GM12801 (cell line): ENCODE results near the gene FAM199X.

Source experiments
- TF ChIP-seq, protein P1 (sequence below): IDR thresholded peaks from one replicate; pipeline ENCODE4 v1.5.1; 2011; ENCODE audit warnings: control low read depth; ENCODE audit not compliant: insufficient read length; ENCODE audit errors: extremely low read depth

FAM199X gene

DNA sequence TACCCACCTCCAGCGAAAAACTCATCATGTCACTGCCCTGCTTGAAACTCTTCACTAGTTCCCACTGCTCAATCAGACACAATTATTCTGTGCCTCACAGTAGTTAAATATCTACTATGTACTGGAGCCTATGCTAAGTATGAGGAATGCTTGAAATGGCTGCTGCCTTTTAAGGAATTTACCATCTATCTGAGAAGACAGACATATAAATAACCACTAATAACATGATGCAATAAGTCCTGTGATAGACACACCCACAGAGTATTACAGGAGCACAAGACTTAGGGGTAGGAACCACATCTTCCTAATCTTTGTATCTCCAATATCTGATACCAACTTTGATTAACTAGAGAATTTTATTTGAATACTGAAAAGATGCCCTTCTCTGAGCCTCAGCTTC, 30.6 kb upstream of the FAM199X start:
- TF ChIP-seq, protein P1, sequence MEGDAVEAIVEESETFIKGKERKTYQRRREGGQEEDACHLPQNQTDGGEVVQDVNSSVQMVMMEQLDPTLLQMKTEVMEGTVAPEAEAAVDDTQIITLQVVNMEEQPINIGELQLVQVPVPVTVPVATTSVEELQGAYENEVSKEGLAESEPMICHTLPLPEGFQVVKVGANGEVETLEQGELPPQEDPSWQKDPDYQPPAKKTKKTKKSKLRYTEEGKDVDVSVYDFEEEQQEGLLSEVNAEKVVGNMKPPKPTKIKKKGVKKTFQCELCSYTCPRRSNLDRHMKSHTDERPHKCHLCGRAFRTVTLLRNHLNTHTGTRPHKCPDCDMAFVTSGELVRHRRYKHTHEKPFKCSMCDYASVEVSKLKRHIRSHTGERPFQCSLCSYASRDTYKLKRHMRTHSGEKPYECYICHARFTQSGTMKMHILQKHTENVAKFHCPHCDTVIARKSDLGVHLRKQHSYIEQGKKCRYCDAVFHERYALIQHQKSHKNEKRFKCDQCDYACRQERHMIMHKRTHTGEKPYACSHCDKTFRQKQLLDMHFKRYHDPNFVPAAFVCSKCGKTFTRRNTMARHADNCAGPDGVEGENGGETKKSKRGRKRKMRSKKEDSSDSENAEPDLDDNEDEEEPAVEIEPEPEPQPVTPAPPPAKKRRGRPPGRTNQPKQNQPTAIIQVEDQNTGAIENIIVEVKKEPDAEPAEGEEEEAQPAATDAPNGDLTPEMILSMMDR: no peak

DNA sequence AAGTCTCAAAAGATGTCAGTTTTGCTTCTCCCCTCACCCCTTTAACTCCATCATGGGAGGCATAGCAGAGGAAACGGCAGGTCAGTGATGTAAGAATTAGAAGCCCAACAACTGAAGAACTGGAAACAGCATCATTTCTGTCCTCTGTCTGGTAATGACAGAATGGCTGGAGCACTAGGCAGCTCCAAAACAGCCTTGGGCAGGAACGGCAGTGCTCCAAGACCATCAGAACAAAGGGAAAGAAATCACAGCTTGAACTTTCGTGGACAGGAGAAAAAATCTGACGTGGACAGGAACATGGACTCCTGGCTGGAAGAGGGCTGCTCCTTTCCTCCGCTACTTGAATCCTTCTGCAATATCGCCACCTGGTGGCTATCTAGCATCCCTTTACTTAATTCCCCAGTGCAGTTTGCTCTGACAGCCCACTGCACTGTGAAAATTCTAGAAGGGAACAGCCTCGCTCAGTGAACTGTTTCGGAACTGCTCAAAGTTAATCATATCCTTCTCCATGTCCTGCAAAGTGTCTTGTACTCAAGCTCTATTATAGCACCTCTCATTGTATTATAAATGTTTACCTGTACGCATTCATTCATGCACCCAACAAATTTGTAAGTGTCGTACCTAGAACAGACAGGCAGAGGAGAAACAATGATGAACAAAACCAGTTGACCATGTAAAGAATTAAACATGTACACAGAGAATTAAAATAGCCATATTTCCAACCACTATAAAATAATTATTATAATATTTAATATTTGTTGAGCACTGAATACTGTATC, 29.8 kb upstream of the FAM199X start:
- TF ChIP-seq, protein P1: no peak

DNA sequence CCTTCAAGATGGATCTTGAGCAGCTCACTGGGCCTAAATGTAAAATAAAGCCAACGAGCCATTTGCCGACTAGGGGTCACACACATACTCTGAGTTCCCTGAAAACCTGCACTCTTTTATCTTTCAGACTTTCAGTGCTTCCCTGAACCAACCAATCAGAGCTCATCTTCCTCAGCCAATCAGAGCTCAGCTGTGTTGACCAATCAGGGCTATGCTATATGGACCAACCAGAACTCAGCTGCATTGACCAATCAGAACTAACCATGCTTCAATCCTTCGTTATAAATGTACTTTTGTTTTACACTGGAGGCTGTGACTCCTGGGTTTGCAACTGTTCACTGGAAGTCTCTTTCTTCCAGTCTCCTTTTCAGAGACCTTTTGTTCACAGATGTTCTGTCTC, 28.8 kb upstream of the FAM199X start:
- TF ChIP-seq, protein P1: no peak

DNA sequence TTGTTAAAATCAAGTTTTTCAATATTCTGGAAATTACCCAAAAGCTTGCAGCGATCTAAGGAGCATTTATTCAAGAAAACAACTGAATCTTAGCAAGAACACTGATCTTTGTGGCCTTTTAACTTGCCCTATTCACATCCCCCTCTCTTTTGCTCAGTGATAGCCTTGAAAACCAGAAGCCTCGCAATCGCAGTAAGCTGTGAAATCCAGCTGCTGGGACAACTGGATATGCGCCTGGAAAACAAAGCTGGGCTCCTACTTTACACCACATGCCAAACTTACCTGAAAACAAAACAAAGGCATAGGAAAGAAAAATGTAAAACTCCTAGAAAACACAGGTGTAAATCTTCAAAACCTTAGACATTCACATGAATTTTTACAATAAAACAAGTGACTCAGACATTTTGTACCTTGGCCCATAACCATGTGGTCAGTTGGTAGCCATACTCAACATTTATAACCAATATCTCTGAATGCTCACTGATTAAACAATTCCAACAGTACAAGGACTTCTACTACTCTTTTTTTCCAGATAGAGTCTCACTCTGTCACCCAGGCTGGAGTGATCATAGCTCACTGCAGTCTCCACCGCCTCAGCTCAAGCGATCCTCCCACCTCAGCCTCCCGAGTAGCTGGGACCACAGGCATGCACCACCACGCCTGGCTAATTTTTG, 25.0 kb upstream of the FAM199X start:
- TF ChIP-seq, protein P1: no peak

DNA sequence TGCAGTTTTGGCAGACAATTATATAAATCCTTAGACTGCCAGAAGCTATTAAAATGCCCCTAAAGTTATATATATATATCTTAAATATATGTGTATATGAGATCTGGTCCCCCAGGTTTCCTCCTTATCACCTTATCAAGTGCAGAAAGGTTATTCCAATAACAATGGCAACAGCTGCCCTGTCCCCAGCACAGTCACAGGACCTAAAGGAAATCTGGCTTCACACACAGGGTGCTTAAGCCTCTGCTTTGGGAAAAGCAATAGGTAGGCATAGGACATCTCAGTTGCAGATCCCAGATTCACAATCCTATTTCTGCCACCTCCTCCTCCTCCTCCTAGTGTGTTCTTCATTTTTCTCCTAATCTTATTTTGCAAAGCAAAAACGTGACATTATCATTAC, 15.2 kb upstream of the FAM199X start:
- TF ChIP-seq, protein P1: no peak

DNA sequence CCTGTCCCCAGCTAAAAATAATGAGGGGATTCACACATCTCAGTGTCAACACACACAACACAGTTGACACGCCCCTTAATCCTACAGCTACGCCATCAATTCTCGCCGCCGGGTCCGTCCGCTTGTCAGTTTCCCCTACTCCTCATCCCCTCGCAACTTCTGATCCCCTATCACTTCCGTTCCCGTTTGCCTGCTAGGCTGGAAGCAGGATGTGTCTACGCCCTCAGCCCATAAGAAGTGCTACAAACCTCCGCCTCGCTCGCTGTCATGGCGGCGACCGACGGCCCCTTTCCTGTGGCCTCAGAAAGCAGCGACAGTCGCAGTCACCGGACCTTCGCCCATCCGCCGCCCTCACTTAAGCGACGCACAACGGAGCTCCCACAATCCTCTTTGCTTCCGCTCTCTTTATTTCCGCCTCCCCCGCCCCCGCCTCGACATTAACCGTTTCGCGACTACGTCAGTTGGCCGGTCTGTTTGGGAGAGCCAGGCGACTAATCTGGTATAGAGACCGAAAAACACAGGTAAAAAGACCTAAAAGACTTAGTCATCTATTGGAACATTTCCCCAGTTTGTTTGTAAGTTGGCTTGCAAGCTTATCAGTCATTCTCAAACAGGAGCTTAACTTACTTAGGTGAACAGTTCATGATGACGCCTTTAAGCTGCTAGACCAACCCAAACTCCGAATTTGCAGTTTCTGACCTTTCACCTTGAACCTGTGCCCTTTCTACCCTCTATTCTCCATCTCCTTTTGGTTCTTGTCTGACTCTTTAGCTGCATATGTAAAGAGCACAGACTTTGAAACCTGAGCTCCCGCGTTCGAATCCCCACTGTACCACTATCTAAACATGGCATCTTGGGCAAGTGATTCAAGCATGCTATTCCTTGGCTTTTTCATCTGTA, 9.4 kb upstream of the FAM199X start, which contains the start of gene SLC25A53:
Gene SLC25A53 (minus strand): TSS at position 380 of the 900 bp plus-strand sequence. CDS start 51,752 bp downstream, outside the sequence.
- TF ChIP-seq, protein P1: no peak
